ENCODE results near the gene SLC9A6. TPM values are rescaled to one million over a fixed set of nuclear protein-coding genes. Genes with fewer than 3 reads are reported as not detected.

Gene SLC9A6
- 21.4 TPM for total RNA-seq

- intact Hi-C loops (cut with DNase I): no loop called here
- ATAC-seq (peak; percentile 95), DNase-seq (ENCODE audit: low spot score) (peak; percentile 84)
Observed at GRCh38 chrX:135985157-135985972, at the start of gene SLC9A6. Gene SLC9A6 (plus strand): TSS chrX:135985435. CDS start chrX:135985659, 224 bp downstream.

GRCh38 chrX:135944486-135944885, 40.7 kb upstream of the SLC9A6 start:
- DNase-seq (ENCODE audit: low spot score) (no peak), ATAC-seq (no peak)
- intact Hi-C loops (cut with DNase I): no loop called here

GRCh38 chrX:135951291-135951690, 33.9 kb upstream of the SLC9A6 start:
- intact Hi-C loops (cut with DNase I): no loop called here
- DNase-seq (ENCODE audit: low spot score) (no peak), ATAC-seq (no peak)

GRCh38 chrX:135973025-135973547, 12.1 kb upstream of the SLC9A6 start:
- intact Hi-C loops (cut with DNase I): no loop called here
- DNase-seq (ENCODE audit: low spot score): no peak
- ATAC-seq: peak; percentile 59

GRCh38 chrX:135973548-135974278, 11.5 kb upstream of the SLC9A6 start, which contains the start of gene MMGT1:
Gene MMGT1 (minus strand): TSS chrX:135973988. CDS start chrX:135973675, 313 bp downstream.
- ATAC-seq: peak; percentile 95
- intact Hi-C loops (cut with DNase I): no loop called here
- peak; percentile 90 for DNase-seq (ENCODE audit: low spot score)

GRCh38 chrX:135974279-135974856, 10.9 kb upstream of the SLC9A6 start:
- intact Hi-C loops (cut with DNase I): no loop called here
- peak; percentile 85 for DNase-seq (ENCODE audit: low spot score)
- ATAC-seq: peak; percentile 83

- intact Hi-C loops (cut with DNase I): no loop called here
- ATAC-seq (no peak), DNase-seq (ENCODE audit: low spot score) (no peak)
Observed at GRCh38 chrX:135975421-135975820, 9.8 kb upstream of the SLC9A6 start.

GRCh38 chrX:135977611-135978010, 7.6 kb upstream of the SLC9A6 start:
- ATAC-seq: no peak
- no peak for DNase-seq (ENCODE audit: low spot score)
- intact Hi-C loops (cut with DNase I): no loop called here

- ATAC-seq: no peak
- DNase-seq (ENCODE audit: low spot score): no peak
- intact Hi-C loops (cut with DNase I): no loop called here
Observed at GRCh38 chrX:135981010-135981409, 4.2 kb upstream of the SLC9A6 start.

GRCh38 chrX:135981668-135982067, 3.6 kb upstream of the SLC9A6 start:
- intact Hi-C loops (cut with DNase I): no loop called here
- ATAC-seq (no peak), DNase-seq (ENCODE audit: low spot score) (no peak)

GRCh38 chrX:135982860-135983259, 2.4 kb upstream of the SLC9A6 start:
- intact Hi-C loops (cut with DNase I): no loop called here
- ATAC-seq: no peak
- no peak for DNase-seq (ENCODE audit: low spot score)

GRCh38 chrX:135984256-135984655, 979 bp upstream of the SLC9A6 start:
- intact Hi-C loops (cut with DNase I): no loop called here
- no peak for DNase-seq (ENCODE audit: low spot score)
- peak; percentile 9 for ATAC-seq

GRCh38 chrX:135984791-135985156, 461 bp upstream of the SLC9A6 start:
- ATAC-seq (peak; percentile 18), DNase-seq (ENCODE audit: low spot score) (no peak)
- intact Hi-C loops (cut with DNase I): no loop called here

GRCh38 chrX:135985973-135986310, 707 bp downstream of the SLC9A6 start:
- DNase-seq (ENCODE audit: low spot score): no peak
- intact Hi-C loops (cut with DNase I): no loop called here
- no peak for ATAC-seq

- intact Hi-C loops (cut with DNase I): no loop called here
Observed at GRCh38 chrX:135988245-135988644, 3.0 kb downstream of the SLC9A6 start.

GRCh38 chrX:136015016-136015415, 29.8 kb downstream of the SLC9A6 start:
- no peak for DNase-seq (ENCODE audit: low spot score)
- intact Hi-C loops (cut with DNase I): no loop called here
- ATAC-seq: no peak

More at GRCh38 chrX:135988245-135988644, 3.0 kb downstream of the SLC9A6 start:
- DNase-seq (ENCODE audit: low spot score) (no peak), ATAC-seq (no peak)

GRCh38 chrX:136016881-136017280, 31.6 kb downstream of the SLC9A6 start:
- intact Hi-C loops (cut with DNase I): no loop called here
- no peak for DNase-seq (ENCODE audit: low spot score)
- ATAC-seq: no peak

- no peak for DNase-seq (ENCODE audit: low spot score)
- intact Hi-C loops (cut with DNase I): no loop called here
Observed at GRCh38 chrX:136019226-136019625, 34.0 kb downstream of the SLC9A6 start.

GRCh38 chrX:136021160-136021559, 35.9 kb downstream of the SLC9A6 start:
- intact Hi-C loops (cut with DNase I): no loop called here

More at GRCh38 chrX:136019226-136019625, 34.0 kb downstream of the SLC9A6 start:
- no peak for ATAC-seq

GRCh38 chrX:136021903-136022302, 36.7 kb downstream of the SLC9A6 start:
- intact Hi-C loops (cut with DNase I): no loop called here
- DNase-seq (ENCODE audit: low spot score) (no peak), ATAC-seq (no peak)

More at GRCh38 chrX:136021160-136021559, 35.9 kb downstream of the SLC9A6 start:
- no peak for DNase-seq (ENCODE audit: low spot score)
- ATAC-seq: no peak
